HPDE6-E6E7 (cell line): ENCODE measurements around the gene CEP63.

ENCODE experiments used
- DNase-seq: peaks from one replicate; pipeline ENCODE4 v3.0.0; 2011; ENCODE audit warnings: missing footprints; ENCODE audit errors: extremely low spot score

Gene CEP63

GRCh38 chr3:134485718-134486576 is at the start of gene CEP63, which contains the start of gene ANAPC13:
TSS of gene CEP63 (plus strand) at chr3:134486057. CDS start at chr3:134495321, 9,264 bp downstream.
TSS of gene ANAPC13 (minus strand) at chr3:134485985. CDS start at chr3:134482904, 3,081 bp downstream.
- DNase-seq = peak; percentile 91

- no peak for DNase-seq
These were observed 48.6 kb upstream of the CEP63 start for GRCh38 chr3:134437211-134437752.

DNA sequence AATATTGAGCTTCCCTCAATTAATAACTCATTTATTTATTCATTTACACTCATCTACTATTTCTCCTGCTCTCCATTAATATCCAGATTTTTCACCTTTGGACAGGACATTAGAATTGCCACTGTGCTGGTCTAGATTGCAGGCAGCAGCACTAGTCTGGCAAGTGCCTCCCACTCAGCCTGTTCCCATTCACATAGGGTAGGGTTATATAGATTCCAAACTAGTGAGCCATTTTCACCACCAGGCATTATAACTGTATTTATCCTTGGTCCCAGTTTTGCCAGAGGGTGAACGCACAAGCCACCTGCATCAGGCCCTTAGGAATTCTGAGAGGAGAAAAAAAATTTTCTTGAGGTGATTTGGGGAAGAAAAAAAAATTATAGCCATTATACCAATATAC is 44.5 kb upstream of the CEP63 start:
- DNase-seq = no peak

DNA sequence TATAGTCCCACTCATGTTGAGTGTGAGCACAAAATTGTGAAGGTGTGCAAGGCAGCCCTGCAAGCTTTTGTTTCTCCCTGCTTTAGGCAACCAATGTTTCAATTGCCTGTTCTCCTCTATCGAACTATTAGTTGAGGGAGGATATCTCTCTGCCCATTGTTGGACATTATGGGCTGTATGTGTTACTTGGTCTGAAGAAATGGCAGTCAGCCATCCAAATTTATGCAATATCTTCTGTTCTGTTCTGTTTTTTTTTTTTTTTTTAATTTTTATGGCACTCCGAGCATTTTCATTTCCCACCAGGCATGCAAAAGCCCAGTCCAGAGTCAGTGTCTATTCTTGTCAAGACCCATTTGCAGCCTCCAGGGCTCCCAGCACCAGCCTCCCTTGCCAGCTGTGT is 44.0 kb upstream of the CEP63 start:
- no peak for DNase-seq

DNA sequence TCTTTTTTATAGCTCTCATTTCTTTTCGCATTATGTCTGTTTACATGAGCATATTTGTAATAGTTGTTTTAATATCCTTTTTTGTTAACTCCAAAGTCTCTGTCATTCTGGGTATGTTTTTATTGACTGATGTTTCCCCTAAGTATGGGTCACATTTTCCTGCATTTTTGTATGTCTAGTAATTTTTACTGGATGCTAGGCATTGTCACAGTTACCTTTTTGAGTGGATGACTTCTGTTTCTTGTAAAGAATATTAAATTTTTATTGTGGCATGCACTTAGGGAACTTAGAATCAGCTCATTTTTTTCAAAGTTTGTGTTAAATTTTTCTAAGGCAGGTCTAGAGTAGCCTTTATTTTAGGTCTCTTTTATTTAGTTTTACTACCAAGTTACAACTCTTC is 40.8 kb upstream of the CEP63 start:
- no peak for DNase-seq

- DNase-seq = no peak
These were observed 40.2 kb upstream of the CEP63 start for GRCh38 chr3:134445636-134446035.

DNA sequence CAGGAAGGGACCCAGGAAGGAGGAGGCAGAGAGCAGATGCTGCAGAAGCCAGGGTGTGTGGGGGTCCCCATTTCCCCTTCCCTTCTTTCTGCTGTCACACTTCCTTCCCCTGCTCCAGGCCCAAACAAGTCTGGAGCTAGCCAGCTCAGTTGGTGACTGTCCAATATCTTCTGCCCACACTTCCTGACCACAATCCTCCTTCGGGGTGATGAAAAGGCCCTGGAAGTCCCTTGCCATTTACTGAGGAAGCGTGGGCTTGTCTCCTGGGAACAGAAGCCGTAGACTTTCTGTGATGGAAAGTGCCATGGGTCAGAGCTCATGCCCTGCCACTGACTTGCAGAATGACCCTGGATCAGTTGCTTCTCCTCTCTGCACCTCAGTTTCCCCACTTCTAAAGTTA is 39.1 kb upstream of the CEP63 start:
- no peak for DNase-seq

DNA sequence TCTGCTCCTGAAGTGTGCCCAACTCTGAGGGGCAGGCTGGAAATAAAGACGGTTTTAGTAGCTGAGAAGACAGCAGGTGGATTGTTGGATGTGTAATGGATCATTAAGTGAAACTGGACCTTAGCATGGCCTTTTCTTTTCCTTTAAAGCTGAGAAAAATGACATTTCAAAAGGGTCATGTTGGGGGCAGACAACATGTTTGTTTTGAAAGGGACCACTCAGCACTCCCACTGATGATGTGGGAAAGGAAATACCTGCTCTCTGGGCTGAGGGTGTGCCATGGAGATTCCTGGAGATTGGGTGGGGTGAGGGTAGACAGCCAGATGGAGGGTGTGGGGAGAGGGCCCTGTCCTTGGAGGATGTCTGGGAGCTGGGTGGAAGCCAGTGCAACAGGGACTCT is 38.5 kb upstream of the CEP63 start:
- no peak for DNase-seq

- DNase-seq = no peak
These were observed 37.2 kb upstream of the CEP63 start for GRCh38 chr3:134448664-134449063.

GRCh38 chr3:134449277-134449676 is 36.6 kb upstream of the CEP63 start:
- peak; percentile 62 for DNase-seq

DNA sequence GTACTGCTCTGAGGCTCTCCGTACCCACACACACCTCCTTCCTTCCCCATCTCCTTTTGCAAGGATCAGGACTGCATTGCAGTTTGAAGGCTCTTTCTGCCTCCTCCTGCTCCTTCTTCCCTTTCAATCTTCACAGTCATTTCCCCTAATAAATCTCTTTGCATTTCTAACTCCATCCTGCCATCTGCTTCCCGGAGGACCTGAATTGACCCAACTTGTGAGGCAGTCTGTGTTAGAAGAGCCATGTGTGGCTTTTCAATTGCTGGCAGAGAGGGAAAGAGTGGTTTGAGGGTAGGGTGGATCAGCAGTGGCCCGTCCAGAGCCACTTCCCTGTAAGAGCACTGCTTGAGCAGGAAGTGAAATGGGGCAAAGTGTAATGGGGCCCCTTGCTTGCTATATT is 35.9 kb upstream of the CEP63 start:
- DNase-seq = no peak

GRCh38 chr3:134453631-134454030 is 32.2 kb upstream of the CEP63 start:
- no peak for DNase-seq

- no peak for DNase-seq
These were observed 28.3 kb upstream of the CEP63 start for GRCh38 chr3:134457376-134458074.

GRCh38 chr3:134458406-134458945 is 27.4 kb upstream of the CEP63 start:
- no peak for DNase-seq

DNA sequence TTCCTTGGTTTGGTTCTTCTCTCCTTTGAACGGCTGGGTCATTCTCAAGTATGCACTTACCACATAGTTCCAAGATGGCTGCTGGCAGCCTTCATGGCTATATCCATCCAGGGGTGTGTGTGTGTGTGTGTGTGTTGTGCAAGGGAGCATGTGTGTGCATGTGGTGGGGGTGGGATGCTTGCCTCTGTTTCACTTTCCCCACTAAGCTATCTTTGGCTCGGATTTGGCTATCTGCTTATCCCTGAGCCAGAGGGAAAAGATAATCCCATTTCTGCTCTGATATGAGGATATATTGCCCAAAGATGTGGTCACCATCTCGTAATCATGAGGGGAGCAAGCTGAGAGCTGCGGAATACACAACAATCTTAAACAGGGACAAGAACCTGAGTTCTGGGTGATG is 26.3 kb upstream of the CEP63 start:
- DNase-seq = no peak

DNA sequence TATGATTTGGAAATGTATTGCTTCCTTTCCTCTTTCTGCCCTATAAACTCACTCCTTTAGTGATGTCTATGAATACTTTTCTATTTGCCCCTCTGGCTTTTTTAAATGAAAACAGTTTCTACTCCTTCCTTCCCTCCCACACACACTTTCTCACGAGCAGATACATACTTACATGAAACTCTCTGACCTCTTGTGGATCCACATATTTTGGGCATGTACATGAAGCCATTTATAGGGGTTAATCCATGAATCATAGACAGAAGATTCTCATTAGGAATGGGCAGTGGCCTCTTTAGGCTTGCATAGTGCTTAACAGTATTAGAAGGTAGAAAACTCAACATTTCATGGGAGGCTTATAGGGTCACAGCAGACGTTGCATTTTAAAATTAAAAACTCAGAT is 24.9 kb upstream of the CEP63 start:
- no peak for DNase-seq

GRCh38 chr3:134462331-134462941 is 23.4 kb upstream of the CEP63 start:
- DNase-seq = no peak

DNA sequence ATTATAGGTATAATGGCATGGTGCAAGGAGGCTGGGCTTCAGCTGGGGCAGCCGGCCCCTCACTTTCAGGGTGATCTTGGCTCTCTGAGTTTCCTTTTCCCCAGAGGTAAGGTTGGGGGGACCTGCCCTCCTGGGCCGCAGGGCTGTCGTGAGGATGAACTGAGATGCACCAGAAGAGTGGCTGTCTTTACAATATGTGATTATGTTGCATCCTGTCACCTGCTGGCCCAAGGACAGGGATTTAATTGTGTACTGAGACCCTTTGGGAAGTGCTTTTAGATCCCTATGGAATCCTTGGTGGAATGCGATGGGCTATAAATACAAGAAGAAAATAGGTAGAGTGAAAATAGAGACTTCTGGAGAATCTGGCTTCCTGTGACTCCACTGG is 22.2 kb upstream of the CEP63 start:
- no peak for DNase-seq

- no peak for DNase-seq
These were observed 21.7 kb upstream of the CEP63 start for GRCh38 chr3:134464064-134464688.

DNA sequence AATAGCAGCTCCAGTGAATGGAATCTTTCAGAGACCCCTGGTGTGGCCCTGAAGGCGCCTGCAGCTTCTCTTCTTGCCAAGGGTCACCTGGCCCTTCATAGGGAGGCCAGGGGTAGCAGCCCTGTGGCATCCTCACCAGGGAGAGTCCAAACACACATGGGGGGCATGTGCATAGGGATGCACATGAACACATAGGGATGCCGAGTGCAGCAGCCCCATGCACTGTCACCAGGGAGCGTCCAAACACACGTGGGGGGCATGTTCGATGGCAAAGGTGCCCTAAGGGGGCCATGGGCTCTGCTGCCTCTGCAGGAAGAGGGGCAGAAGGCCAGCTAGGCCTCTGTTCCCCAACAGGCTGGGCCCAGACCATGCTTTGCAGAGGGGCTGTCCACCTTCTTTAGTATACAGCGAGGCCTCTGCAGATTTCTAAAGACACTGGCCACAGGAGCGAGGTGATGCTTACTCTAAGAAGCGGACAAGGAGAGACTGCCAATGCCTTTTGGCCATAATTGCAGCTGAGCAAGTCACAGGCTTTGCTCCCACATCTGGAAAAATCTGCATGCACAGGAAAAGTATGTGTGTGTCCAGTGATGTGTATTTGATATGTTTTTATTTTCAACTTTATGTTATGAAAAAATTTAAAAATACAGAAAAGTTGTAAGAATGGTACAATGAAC is 21.0 kb upstream of the CEP63 start:
- no peak for DNase-seq

GRCh38 chr3:134466331-134466730 is 19.5 kb upstream of the CEP63 start:
- DNase-seq = no peak
